Measurements from ENCODE around the gene DPEP2. TPM values are rescaled to one million over a fixed set of nuclear protein-coding genes. Genes with fewer than 3 reads are reported as not detected.

Gene DPEP2
- total and polyA plus RNA-seq, 2 of the 13 experiments (the other 11 are each of a cell fraction or from before 2014, with no cell fraction given) = 0.18 TPM; not detected in 1

DNA sequence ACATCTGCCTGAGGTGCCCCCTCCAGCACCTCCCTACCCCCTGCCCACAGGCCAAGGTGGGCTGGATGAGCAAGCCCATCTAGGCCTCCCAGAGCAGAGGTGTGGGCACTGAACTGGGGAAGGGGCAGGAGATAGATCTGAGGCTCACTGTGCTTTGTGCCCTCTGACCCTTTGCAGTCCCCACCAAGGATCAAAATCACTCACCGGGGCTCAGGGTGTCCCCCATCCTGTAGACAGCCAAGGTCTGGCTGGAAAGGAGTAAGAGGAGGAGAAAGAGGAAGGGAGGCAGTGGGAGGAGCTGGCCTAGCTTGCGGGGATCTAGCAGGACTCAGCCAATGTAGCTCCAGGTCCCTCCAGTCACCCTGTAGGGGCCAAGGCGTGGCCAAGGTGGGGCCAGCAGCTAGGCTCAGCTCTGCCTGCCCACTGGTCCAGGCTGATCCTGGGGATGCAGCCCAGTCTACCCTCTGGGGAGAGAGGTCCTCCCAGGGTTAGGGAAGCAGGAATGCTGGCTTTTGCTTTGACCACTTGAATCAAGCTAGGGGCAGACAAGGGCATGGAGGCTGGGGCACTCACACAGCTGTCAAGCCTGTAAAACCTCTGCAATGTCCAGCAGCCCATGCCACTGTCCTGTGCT is 32.6 kb downstream of the DPEP2 start (continued):
- TF ChIP-seq, protein P1, sequence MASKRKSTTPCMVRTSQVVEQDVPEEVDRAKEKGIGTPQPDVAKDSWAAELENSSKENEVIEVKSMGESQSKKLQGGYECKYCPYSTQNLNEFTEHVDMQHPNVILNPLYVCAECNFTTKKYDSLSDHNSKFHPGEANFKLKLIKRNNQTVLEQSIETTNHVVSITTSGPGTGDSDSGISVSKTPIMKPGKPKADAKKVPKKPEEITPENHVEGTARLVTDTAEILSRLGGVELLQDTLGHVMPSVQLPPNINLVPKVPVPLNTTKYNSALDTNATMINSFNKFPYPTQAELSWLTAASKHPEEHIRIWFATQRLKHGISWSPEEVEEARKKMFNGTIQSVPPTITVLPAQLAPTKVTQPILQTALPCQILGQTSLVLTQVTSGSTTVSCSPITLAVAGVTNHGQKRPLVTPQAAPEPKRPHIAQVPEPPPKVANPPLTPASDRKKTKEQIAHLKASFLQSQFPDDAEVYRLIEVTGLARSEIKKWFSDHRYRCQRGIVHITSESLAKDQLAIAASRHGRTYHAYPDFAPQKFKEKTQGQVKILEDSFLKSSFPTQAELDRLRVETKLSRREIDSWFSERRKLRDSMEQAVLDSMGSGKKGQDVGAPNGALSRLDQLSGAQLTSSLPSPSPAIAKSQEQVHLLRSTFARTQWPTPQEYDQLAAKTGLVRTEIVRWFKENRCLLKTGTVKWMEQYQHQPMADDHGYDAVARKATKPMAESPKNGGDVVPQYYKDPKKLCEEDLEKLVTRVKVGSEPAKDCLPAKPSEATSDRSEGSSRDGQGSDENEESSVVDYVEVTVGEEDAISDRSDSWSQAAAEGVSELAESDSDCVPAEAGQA (IDR thresholded peaks at IDR 0.05; ENCODE audit: low read depth) = no peak
- TF ChIP-seq, protein P1 (CRISPR knock-in tag; IDR thresholded peaks at IDR 0.05; ENCODE audit: borderline replicate concordance) = no peak
- TF ChIP-seq, protein P2, sequence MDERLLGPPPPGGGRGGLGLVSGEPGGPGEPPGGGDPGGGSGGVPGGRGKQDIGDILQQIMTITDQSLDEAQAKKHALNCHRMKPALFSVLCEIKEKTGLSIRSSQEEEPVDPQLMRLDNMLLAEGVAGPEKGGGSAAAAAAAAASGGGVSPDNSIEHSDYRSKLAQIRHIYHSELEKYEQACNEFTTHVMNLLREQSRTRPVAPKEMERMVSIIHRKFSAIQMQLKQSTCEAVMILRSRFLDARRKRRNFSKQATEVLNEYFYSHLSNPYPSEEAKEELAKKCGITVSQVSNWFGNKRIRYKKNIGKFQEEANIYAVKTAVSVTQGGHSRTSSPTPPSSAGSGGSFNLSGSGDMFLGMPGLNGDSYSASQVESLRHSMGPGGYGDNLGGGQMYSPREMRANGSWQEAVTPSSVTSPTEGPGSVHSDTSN (CRISPR knock-in tag; IDR thresholded peaks at IDR 0.05) = no peak
- TF ChIP-seq, protein P3, sequence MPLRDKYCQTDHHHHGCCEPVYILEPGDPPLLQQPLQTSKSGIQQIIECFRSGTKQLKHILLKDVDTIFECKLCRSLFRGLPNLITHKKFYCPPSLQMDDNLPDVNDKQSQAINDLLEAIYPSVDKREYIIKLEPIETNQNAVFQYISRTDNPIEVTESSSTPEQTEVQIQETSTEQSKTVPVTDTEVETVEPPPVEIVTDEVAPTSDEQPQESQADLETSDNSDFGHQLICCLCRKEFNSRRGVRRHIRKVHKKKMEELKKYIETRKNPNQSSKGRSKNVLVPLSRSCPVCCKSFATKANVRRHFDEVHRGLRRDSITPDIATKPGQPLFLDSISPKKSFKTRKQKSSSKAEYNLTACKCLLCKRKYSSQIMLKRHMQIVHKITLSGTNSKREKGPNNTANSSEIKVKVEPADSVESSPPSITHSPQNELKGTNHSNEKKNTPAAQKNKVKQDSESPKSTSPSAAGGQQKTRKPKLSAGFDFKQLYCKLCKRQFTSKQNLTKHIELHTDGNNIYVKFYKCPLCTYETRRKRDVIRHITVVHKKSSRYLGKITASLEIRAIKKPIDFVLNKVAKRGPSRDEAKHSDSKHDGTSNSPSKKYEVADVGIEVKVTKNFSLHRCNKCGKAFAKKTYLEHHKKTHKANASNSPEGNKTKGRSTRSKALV (CRISPR knock-in tag; IDR thresholded peaks at IDR 0.05) = no peak
- TF ChIP-seq JUND (CRISPR knock-in tag; IDR thresholded peaks at IDR 0.05) (no peak), CBX1 (IDR thresholded peaks at IDR 0.05; ENCODE audit: low read depth) (no peak), KLF13 (CRISPR knock-in tag; IDR thresholded peaks at IDR 0.05) (no peak), SMC3 (IDR thresholded peaks at IDR 0.05; ENCODE audit: low read length) (no peak), ZNF496 (CRISPR knock-in tag; IDR thresholded peaks at IDR 0.05; ENCODE audit: insufficient replicate concordance) (no peak)
- TF ChIP-seq, protein P4, sequence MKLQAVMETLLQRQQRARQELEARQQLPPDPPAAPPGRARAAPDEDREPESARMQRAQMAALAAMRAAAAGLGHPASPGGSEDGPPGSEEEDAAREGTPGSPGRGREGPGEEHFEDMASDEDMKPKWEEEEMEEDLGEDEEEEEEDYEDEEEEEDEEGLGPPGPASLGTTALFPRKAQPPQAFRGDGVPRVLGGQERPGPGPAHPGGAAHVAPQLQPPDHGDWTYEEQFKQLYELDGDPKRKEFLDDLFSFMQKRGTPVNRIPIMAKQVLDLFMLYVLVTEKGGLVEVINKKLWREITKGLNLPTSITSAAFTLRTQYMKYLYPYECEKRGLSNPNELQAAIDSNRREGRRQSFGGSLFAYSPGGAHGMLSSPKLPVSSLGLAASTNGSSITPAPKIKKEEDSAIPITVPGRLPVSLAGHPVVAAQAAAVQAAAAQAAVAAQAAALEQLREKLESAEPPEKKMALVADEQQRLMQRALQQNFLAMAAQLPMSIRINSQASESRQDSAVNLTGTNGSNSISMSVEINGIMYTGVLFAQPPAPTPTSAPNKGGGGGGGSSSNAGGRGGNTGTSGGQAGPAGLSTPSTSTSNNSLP (IDR thresholded peaks at IDR 0.05; ENCODE audit: low read depth, low read length) = no peak
- TF ChIP-seq, protein P5, sequence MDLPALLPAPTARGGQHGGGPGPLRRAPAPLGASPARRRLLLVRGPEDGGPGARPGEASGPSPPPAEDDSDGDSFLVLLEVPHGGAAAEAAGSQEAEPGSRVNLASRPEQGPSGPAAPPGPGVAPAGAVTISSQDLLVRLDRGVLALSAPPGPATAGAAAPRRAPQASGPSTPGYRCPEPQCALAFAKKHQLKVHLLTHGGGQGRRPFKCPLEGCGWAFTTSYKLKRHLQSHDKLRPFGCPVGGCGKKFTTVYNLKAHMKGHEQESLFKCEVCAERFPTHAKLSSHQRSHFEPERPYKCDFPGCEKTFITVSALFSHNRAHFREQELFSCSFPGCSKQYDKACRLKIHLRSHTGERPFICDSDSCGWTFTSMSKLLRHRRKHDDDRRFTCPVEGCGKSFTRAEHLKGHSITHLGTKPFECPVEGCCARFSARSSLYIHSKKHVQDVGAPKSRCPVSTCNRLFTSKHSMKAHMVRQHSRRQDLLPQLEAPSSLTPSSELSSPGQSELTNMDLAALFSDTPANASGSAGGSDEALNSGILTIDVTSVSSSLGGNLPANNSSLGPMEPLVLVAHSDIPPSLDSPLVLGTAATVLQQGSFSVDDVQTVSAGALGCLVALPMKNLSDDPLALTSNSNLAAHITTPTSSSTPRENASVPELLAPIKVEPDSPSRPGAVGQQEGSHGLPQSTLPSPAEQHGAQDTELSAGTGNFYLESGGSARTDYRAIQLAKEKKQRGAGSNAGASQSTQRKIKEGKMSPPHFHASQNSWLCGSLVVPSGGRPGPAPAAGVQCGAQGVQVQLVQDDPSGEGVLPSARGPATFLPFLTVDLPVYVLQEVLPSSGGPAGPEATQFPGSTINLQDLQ (CRISPR knock-in tag; IDR thresholded peaks at IDR 0.05) = 0 out of 2 replicates have a peak, but pooled peaks have one; percentile 53
- TF ChIP-seq, protein P6, sequence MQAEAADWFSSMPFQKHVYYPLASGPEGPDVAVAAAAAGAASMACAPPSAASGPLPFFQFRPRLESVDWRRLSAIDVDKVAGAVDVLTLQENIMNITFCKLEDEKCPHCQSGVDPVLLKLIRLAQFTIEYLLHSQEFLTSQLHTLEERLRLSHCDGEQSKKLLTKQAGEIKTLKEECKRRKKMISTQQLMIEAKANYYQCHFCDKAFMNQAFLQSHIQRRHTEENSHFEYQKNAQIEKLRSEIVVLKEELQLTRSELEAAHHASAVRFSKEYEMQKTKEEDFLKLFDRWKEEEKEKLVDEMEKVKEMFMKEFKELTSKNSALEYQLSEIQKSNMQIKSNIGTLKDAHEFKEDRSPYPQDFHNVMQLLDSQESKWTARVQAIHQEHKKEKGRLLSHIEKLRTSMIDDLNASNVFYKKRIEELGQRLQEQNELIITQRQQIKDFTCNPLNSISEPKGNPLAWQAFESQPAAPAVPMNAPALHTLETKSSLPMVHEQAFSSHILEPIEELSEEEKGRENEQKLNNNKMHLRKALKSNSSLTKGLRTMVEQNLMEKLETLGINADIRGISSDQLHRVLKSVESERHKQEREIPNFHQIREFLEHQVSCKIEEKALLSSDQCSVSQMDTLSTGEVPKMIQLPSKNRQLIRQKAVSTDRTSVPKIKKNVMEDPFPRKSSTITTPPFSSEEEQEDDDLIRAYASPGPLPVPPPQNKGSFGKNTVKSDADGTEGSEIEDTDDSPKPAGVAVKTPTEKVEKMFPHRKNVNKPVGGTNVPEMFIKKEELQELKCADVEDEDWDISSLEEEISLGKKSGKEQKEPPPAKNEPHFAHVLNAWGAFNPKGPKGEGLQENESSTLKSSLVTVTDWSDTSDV (CRISPR knock-in tag; IDR thresholded peaks at IDR 0.05) = no peak

Measured in HepG2 (cell line).